Left kidney (tissue), 1 donor: ENCODE data around the gene CALM3. TPM values are rescaled to one million over a fixed set of nuclear protein-coding genes. Genes with fewer than 3 reads are reported as not detected.

Experiments used
- polyA plus RNA-seq: library from polyadenylated mRNA; unstranded; fragments of 120-200 nt; gene quantifications from one replicate; pipeline ENCODE4 v1.2.1, GENCODE V29; 2013; ENCODE audit not compliant: insufficient read length

The CALM3 gene
- polyA plus RNA-seq, 1 donor = 447 TPM

Other genes with a start within 250 kb of the CALM3 start
- 45.2 TPM for gene CCDC8, start 187.8 kb upstream of the CALM3 start, polyA plus RNA-seq
- 0.70 TPM for gene PNMA8C, start 172.4 kb upstream of the CALM3 start, polyA plus RNA-seq
- gene PNMA8A, start 129.8 kb upstream of the CALM3 start, polyA plus RNA-seq = 46.5 TPM
- gene PNMA8B, start 105.5 kb upstream of the CALM3 start, polyA plus RNA-seq = 2.9 TPM
- gene PTGIR, start 23.8 kb downstream of the CALM3 start, polyA plus RNA-seq = 1.7 TPM
- 2.9 TPM for gene GNG8, start 34.9 kb downstream of the CALM3 start, polyA plus RNA-seq
- gene DACT3, start 59.9 kb downstream of the CALM3 start, polyA plus RNA-seq = 24.5 TPM
- gene PRKD2, start 115.8 kb downstream of the CALM3 start, polyA plus RNA-seq = 39.6 TPM
- gene FKRP, start 144.7 kb downstream of the CALM3 start, polyA plus RNA-seq = 23.0 TPM
- gene STRN4, start 145.1 kb downstream of the CALM3 start, polyA plus RNA-seq = 77.7 TPM
- gene SLC1A5, start 187.3 kb downstream of the CALM3 start, polyA plus RNA-seq = 34.3 TPM
- gene AP2S1, start 249.5 kb downstream of the CALM3 start, polyA plus RNA-seq = 92.9 TPM